Stimulated activated CD8-positive, alpha-beta memory T cell treated with anti-CD3 and anti-CD28 coated beads, Interleukin-7, amount 100 ng/mL, for 24 hours (primary cell): Measurements from ENCODE around the gene TARM1.

Experiments used
- DNase-seq: peaks from one replicate; pipeline ENCODE4 v3.0.0-alpha.2; 2020; ENCODE audit warnings: low read depth

The TARM1 gene

DNA sequence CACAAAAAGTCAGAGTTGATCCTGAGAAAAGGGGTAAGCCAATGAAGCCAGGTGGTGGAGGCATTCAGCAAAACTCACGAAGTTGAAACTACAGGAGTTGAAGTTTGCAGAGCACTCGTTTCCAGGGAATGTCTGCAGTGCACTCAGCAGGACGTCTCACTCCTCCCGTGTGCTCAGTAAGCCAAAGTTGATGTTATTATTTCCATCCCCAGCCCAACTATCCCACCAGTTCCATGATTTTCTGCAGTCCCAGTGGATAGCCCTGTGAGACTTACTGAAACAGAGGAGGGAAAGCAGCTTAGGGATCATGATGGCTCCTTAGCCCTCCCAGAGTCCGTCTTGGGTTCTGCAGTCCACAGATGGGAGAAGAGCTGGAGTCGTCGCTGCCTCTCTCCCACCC is at the start of gene TARM1:
Gene TARM1, minus strand, starts transcription at position 334 of the 400 bp plus-strand sequence. Its CDS starts 25 bp downstream, at position 309.
- DNase-seq = no peak

DNA sequence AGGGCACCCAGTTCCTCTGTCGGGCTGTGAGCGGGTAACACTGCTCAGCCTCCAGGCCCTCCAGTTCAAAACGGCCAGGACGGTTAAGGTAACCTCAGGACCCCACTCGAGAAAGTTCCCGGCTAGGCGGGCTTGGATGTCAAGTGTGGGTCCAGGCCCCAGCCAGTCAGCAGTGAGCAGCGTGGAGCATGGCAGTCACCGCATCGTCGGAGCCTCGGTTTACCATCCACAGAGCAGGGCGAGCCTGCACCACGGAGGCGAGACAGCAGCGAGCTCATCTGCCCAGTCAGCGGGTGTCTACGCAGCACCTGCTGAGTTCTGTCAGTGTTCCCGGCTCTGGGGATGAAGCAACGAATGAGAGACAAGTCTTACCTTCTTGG is 48.4 kb upstream of the TARM1 start:
- DNase-seq = no peak

DNA sequence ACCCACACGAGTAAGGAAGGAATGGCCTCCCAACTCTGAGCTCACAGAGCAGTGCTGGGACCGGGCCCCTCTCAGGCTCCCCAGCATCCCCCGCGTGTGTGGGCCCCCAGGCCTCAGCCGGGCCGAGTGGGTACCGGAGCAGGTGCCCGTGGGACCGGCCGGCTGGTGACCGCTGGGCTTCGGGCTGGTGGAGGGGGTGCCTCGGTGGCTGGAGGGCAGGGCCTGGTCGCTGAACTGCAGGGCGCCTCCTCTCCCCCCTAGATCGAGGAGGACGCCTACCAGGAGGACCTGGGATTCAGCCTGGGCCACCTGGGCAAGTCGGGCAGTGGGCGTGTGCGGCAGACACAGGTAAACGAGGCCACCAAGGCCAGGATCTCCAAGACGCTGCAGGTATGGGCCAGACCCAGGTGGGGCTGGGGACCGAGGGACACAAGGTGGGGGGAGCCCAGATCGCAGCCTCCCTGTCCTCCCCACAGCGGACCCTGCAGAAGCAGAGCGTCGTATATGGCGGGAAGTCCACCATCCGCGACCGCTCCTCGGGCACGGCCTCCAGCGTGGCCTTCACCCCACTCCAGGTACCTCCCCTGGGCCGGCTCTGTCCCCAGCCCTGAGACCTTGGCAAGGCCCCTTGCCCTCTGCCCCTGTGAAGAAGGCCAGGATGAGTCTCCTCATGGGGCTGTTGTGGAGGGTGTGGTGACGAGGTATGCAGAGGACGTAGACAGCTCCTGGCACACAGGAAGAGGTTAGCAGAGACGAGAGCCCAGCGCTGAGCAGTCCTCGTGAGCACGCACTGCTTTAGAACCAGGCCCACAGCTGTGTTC is 47.8 kb upstream of the TARM1 start:
- no peak for DNase-seq

DNA sequence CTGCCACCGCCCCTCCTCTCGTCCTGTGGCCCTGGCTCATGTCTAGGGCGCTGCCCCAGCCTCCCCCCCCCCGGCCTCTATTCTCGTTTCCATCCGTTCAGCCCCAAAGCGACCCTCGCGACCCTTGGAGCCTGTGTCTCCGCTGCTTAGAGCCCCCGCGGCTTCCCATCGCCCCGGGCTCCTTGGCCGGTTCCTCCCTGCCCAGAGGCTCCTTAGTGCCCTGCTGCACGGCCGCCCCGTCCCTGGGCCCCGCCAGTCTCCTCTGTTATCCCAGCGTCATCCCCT is 47.2 kb upstream of the TARM1 start:
- no peak for DNase-seq

DNA sequence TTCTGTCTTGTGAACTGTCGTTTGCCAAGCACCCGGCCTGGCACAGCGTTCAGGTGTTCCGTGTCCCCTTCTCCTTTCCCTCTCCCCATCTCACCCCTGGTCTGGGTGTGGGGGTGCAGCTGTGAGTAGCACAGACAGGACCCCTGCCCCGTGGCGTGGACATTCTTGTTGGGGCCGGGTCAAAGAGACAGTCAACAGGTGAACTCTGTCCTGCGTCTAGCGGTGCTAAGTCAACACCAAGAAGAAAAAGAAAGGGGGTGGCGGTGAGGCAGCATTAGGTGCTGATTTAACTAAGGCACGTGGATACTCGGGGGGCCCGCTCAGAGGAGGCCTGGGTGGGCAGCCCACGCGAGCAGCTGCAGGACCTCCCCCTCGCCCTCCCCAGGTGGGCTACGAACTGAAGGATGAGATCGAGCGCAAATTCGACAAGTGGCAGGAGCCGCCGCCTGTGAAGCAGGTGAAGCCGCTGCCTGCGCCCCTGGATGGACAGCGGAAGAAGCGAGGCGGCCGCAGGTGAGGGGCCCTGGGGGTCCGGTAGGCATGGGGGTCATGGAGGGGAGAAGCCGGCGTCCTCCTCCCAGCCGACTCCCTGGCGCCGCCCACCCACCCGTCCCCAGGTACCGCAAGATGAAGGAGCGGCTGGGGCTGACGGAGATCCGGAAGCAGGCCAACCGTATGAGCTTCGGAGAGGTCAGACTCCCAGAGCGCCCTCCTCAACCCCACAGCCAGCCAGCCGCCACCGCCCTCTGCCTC is 46.7 kb upstream of the TARM1 start:
- DNase-seq = no peak

DNA sequence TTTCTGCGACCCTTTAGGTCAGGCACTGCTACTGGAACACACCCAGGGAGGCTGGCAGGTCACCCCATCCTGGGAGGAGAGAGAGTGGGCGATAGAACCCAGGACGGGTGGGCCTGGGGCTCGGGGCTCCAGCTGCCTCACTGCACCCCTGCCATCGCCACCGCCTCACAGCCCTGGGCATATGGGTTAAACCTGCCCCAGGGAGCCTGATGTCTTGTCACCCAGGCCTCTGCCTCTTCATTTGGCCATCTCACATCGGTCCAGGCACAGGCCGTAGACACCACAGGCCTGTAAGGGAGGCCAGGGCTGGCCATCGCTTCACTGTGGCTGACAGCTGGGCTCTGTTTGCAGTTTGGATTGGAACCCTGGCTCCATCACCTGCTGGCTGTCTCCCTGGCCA is 44.5 kb upstream of the TARM1 start:
- DNase-seq = no peak

DNA sequence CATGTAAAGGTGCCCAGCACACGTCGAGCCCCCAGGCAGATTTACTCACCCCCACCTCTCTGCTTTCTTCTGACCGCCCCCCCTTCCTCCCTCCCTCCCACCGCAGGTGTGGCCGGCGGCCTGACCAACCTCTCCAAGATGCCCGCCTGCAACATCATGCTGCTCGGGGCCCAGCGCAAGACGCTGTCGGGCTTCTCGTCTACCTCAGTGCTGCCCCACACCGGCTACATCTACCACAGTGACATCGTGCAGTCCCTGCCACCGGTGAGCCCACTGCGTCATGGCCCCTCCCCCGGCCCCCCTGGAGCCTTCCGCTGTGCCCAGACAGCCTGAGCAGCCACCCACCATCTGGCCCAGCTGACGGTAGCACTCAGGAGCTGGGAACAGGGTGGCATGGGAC is 43.2 kb upstream of the TARM1 start:
- no peak for DNase-seq

DNA sequence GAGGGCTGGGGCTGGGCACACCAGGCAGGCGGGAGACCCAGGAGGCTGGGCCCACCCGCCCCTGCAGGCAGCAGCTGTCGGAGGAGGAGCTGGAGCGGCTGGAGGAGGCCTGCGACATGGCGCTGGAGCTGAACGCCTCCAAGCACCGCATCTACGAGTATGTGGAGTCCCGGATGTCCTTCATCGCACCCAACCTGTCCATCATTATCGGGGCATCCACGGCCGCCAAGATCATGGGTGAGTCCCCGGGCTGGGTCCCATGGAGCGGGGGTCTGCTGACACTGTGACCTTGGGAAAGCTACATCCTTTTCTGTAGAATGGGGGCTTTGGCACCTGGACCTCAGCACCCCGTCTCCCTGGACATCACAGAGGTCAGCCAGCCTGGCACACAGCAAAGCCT is 42.5 kb upstream of the TARM1 start:
- DNase-seq = no peak

DNA sequence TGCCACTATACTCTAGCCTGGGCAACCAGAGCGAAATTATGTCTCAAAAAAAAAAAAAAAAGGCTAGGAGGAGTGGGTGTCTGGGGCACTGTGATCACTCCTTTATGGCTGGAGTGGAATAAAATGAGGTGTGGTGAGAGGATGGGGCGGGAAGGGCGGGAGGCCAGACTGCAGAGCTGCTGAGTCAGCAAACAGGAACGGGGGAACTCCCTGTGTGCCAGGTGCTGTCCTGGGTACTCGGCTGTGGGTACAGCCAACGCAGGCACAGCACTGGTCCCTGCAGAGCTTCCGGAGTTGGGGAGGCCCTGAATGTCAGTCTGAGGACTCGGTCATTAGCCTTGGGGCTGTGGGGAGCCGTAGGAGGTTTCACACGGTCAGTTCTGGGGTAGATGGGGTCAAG is 40.1 kb upstream of the TARM1 start:
- DNase-seq = no peak

DNA sequence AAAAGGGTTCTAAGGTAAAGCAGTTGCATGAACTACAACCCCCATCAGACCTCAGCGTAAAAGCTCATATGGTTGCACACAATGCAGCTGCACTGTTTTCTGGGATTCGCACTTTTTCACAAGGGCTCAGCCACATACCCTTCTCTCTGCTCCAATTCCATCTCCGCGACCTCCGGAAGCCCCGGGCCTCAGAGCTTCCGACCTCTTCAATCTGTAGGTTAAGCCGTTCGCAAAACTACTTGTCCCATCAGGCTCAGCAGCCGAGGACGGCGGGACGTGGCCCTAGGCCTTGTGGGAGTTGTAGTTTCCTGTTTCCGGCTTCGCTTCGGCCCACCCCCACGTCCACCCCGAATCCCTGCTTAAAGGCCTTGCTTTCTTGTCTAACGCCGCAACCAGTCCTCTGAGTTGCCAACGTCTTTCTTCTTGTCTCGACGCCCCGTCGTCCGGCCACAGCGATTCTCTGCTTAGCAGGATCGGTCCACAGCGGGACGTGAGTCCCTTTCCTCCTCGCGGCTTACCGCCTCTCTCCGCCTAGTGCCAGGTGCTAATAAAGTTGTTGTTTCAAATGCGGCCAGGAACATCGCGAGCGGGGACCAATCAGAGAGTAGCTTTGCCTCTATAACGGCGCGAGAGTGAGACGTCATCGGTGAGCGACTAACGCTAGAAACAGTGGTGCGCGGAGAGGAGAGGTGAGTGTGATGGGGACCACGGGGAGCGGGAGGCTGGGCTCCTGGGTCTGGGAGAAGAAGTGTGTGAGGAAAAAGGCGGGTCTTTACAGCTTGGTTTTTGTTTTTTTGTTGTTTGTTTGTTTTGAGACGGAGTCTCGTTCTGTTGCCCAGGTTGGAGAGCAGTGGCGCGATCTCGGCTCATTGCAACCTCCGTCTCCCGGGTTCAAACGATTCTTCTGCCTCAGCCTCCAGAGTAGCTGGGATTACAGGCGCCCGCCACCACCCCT is 34.2 kb upstream of the TARM1 start, which contains the start of the genes PRPF31 and TFPT:
Gene PRPF31, plus strand, starts transcription at position 646 of the 955 bp plus-strand sequence. CDS start 2,525 bp downstream, outside the sequence.
Gene TFPT, minus strand, starts transcription at position 549 of the 955 bp plus-strand sequence. Its CDS starts 388 bp downstream, at position 161.
- peak; percentile 96 for DNase-seq

DNA sequence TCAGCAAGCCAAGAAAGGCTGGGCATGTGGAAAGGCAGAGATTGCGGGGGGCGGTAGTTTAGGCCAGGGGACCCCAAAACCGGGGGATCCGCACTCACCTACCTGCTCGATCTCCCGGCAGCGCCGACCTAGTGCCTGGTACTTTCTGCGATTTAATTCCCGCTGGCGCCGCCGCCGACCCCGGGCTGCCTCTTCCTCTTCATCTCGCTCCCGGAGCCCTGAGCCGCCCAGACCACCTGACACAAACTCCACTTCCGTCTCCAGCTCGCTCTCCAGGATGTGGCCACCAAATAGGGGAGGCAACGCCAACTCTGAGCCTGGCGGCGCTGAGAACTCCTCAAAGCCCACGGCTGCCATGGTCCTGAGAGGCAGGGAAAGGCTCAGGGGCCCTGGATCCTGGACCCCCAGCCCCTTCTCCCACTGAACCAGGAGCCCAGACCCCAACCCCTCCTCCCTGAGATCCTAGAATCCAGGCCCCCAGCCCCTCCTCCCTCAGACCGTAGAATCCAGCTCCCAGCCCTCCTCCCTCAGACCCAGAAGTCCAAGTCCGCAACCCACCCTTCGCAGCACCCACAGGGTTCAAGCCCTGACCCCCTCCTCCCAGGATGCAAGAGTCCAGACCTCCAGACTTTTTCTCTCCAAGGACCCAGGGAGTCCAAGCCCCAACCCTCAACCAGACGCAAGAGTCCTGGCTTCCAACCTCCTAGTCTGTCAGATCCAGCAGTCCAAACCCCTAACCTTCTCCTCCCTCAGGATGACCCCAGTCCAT is 33.4 kb upstream of the TARM1 start:
- no peak for DNase-seq

DNA sequence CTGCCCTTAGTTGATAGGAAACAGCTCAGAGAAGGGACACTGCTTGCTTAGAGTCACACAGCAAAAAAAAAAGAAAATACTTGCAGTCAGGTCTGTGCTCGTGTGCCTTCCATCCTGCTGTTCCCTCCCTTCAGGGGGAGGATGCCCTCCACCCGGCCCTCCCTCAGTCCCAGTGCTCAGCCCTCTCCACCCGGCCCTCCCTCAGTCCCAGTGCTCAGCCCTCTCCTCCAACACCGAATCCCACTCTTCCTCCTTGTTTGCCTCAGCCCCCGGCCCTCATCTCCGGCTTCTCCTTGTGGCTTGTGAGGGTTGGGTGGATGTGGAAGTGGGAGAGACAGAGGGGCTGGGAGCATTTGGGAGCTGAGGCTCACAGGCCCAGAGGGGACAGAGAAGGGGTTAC is 28.5 kb upstream of the TARM1 start:
- no peak for DNase-seq

DNA sequence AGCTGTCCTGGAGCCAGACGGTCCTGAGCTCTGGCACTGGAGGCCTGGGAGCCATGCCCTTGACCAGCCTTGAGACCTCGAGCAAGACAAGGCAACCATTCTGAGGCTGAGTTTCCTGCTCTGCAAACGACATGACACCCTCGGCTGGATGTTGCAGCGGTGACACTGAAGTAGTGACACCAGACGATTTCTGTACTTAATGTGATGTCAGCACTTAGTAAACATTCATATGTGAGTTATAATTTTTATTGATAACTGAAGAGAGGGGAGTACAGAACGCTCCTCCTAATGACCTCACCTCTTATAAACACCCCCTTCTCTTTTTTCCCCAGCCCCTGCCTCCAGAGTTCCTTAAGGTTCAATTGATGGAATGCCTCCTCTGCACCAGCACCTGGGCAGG is 27.3 kb upstream of the TARM1 start:
- no peak for DNase-seq

DNA sequence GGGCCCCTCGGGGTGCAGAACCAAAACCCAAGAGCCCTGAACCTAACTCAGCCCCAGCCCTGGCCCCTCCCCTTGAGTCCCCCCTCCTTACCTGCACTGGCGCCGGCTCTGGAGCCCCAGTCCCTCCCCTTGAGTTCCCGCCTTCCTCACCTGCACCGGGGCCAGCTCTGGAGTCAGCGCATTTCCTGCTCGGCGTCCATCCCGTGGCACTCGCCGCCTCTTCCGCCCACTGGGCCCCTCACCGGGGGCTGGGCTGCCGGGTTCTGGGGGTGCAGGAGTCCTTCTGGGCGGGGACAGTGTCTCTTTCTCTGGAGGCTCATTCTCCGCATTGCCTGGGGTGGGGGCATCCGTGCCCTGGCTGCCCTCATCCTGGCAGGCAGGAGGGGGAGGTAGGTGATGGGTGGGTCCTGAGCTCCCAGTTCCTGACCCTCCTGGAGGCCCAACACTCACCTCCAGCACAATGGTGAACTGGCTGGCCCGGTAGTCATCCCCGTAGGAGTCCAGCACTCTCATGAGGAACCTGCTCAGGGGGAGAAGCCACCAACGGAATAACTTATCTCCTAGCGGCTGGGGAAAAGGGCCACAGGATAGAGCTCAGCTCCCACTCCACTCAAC is 26.8 kb upstream of the TARM1 start:
- DNase-seq = no peak

DNA sequence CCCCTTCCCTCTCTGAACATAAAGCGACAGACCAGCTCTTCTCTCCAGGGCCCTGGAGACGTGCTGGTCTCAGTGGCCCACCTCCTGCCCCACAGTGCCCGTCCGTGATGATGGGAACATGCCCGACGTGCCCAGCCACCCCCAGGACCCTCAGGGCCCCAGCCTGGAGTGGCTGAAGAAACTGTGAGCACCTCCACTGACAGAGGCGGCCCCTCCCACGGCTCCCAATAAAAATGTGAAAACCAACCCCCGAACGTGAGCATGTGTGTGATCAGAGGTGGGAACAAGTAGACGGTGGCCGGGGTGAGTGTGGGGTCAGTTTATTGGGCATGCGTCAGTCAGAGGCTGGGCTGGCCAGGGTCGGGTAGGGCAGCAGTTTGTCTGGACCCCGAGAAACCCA is 25.6 kb upstream of the TARM1 start:
- DNase-seq = no peak

DNA sequence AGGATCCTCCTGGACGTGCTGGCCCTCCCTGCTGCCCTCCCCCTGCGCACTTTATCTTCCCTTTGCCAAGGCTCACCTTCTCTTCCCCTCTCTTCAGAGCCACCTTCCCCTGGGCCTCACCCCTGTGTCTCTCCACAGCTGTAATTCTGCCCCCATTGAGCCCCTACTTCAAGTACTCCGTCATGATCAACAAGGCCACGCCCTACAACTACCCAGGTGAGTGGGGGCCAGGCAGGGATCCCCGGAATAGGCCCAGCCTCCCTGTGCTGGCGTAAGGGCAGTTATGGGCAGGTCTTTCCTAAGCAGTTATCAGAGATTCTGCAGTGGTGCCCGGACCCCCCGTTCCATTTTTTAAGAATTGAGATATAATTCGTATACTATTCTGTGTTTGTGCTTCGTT is 24.6 kb upstream of the TARM1 start:
- no peak for DNase-seq

DNA sequence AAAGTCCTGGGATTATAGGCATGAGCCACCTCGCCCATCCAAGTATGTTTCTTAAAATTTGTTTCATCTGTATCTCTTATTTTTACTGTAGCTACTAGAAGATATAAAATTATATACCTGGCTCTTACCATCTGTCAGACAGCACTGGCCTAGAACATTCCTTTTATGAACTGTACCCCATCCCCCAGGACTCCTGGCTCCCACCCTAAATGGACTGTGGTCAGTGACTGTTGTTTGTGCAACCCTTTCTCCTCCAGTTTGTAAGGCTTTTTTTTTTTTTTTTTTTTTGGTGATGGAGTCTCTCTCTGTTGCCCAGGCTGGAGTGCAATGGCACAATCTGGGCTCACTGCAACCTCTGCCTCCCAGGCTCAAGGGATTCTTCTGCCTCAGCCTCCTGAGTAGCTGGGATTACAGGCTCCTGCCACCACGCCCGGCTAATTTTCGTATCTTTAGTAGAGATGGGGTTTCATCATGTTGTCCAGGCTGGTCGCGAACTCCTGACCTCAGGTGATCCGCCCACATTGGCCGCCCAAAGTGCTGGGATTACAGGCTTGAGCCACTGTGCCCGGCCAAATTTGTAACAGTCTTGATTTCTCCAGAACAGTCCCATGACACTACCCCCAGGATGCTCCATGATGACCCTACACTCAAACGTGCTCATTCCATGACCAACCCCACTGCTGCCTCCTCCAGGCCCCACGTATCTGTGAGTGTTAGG is 24.0 kb upstream of the TARM1 start:
- DNase-seq = no peak

DNA sequence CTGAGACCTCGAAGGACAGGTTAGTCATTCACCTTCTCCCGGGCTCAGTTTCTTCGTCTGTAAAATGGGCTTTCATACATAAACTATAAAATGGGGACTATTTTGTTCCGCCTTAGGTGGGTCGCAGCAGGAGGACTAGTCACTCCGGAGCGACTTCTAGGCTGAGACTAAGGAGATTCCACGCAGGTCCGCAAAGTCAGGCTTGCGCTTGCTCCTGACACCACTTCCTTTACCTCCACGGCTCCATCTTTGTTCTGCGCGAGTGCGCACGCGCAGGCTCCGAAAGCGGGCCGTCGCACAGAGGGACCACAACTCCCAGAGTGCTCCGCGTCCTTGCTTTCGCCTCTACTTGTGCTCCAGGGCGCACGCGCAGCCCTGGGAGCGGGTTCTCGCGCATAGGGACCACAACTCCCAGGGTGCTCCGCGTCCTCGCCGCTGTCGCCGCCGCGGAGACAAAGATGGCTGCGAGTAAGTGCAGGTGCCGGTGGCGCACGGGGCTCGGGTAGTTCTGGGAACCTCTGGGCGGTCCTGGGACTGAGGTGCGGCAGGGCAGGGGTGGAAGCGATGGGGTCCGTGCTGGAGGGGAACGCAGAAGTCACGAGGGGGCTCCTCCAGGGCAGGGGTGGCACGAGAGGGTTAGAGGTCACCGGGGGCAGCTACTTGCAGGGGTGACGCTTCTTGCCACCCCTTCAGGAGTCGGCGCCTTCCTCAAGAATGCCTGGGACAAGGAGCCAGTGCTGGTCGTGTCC is 21.4 kb upstream of the TARM1 start, which contains the start of gene NDUFA3:
Gene NDUFA3, plus strand, starts transcription at position 435 of the 749 bp plus-strand sequence. Its CDS starts 24 bp downstream, at position 459.
- peak; percentile 93 for DNase-seq

DNA sequence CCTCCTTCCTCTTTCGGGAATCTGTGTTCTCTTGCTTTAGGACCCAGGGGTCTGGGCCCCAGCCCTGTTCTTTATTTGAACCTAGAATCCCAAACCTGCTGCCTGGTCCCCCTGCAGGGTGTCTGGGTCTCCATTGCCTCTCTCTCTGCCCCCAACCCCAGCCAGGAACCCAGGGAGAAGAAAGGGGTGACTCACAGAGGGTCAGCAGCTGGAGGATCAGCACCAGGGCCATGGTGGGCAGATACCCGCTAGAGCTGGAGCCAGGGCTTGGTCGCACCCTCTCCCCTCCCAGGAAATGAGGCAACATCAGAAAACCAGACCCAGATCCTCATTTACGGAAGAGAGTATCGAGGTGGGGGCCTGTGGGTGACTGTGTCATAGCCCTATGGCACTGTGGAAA is 19.4 kb upstream of the TARM1 start, which contains the start of gene OSCAR:
Gene OSCAR, minus strand, starts transcription at position 243 of the 400 bp plus-strand sequence. Its CDS starts 11 bp downstream, at position 232.
- DNase-seq = no peak
